Dedifferentiated amniotic fluid mesenchymal stem cell (primary cell): ENCODE results near the gene SRA1.

ENCODE experiments used
- DNase-seq: peaks from one replicate; pipeline ENCODE4 v3.0.0-alpha.2; 2016; ENCODE audit errors: extremely low spot score

The SRA1 gene

DNA sequence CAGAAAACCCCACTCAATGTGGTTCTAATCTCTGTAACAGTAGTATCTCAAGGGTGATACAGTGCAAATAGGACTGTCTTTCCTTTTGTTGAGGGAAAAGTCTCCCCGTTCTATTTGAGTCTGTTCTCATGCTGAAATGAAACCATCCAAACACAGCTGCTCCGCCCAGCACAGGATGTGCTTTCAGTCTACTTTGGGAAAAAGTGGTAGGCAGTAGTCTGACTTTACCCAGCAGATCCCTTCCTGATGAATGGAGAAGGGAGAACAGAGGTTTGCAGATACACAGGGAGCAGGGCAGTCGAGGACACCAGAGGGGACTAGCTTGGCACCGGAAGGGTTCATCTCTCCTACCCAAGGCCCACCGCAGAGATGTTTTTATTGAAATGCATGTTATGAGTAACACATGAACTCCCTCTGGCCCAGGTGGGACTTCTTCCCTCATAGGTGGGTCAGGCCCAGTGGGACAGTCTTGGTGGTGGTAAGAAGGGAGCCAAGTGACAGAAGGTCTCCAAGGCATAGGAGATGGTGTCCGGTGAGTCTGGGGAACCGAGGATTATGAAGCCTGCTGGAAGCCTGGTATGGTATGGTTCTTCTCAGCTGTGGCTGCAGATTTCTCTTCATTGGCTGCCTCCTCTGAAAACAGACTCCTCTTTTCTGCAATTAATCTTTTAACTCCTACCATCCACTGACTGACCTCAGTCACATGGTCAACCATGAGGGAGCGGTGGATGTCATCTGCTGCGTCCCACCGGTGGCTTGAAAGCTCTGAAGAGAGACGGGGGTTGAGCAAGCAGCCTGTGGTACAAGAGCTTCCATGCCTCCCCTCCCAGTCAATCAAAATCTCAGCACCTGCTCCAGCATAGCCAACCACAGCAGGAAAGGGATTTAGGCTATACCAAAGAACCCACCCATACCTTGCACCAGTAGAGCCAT, 6.9 kb downstream of the SRA1 start:
- DNase-seq = no peak

DNA sequence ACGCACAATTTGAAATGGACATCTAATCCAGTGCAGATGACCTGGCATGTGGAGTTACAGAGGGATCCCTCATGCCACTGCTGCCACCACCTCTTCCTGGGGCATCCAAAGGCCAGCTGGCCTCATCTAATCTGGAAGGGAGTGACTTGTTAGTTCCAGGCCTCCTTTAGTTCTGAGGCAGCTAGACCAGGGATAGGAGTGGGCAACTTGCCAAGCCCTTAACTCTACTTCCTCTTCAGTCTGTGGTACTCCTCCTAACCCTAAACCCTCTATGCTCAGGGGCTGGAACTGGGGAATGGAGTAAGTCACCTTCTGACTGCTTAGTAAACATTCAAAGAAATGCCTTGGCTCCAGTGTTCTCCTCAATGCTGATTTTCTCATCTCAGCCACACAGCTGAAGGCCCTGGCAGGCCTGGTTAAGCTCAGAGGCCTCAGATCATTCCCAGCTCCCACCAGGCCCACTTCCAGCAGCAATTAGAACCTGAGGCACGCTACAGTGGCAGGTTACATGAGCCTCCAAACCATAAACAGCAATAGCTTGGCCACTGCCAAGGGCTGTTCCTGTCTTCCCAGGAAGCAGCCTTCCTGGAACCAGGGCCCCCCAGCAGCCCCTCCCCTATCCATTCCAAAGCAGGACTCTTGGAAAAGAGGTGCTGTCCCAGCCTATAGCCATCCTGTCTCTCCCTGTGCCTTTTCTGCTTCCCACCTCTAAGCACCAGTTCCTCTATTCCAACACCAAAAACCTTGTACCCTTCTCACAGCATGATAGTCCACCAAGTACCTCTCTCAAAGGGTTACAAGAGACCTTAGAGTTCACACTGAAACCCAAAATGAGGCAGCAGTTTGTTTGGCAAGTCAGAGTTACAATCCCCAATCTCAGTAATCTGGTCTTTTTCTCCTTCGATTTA, 7.8 kb downstream of the SRA1 start:
- DNase-seq = no peak

GRCh38 chr5:140548791-140549190, 8.5 kb downstream of the SRA1 start:
- DNase-seq = no peak

GRCh38 chr5:140548300-140548688, 9.0 kb downstream of the SRA1 start:
- DNase-seq = no peak

GRCh38 chr5:140547508-140548299, 9.6 kb downstream of the SRA1 start, which contains the start of gene EIF4EBP3:
TSS of gene EIF4EBP3 (plus strand) at chr5:140547662. CDS start at chr5:140547738, 76 bp downstream.
- peak; percentile 96 for DNase-seq

DNA sequence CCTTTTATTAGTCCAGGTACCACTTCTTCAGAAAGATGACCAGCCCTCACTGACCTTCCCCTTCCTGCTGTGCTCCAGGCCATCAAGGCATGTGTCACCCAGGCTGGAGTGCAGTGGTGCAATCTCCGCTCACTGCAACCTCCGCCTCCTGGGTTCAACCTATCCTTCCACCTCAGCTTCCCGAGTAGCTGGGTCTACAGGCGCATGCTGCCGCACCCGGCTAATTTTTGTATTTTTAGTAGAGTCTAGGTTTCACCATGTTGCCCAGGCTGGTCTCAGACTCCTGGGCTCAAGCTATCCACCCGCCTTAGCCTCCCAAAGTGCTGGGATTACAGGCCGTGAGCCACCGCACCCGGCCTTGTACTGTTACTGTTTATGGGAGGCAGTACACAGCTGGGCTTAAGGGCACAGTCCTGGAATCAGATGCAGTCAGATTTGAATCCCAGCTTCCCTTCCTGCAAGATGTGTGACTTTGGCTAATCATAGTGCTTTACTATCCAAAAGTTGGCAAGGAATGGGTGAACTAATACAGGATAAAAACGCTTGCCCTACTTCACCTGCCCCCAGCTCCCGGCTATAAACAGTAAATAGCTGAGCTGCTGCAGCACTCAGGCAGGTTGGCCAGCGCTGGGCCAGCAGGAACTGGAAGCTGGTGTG, 10.3 kb downstream of the SRA1 start:
- DNase-seq = no peak

- no peak for DNase-seq
Measured at GRCh38 chr5:140545606-140546005, 11.7 kb downstream of the SRA1 start.

- DNase-seq = no peak
Measured at GRCh38 chr5:140544986-140545385, 12.3 kb downstream of the SRA1 start.

DNA sequence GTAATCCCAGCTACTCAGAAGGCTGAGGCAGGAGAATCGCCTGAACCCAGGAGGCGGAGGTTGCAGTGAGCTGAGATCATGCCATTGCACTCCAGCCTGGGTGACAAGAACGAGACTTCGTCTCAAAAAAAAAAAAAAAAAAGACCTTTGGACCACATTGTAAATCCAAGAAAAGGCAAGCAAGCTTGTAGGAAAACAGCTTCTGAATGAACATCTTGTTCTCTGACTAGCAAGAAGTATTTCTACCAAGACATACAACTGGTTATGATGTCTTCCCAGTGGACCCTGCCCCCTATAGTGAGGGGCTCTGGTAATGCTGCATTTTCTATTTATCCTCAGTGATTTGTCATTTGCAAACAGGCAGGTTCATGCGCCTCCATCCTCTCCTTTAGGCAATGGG, 14.3 kb downstream of the SRA1 start:
- no peak for DNase-seq

DNA sequence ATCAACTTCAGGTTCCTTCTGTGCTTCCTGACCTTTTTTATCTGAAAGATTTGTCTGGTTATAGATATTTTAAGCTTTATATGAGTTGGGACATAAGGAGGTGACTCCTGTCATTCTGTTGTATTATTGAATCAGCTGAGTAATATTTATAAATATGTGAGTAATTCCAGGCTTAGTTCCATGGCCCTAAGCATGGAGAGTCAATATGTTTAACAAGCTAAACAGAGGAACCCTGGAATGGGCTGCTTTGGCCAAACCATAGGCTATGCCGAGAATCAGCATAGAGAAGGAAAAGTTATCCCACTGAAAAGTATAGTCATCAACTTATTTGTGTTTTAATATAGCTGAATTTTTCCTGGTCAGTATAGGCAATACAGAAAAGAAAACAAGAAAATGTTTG, 17.0 kb downstream of the SRA1 start:
- no peak for DNase-seq

- no peak for DNase-seq
Measured at GRCh38 chr5:140524003-140524402, 33.3 kb downstream of the SRA1 start.

GRCh38 chr5:140513124-140513523, 44.1 kb downstream of the SRA1 start:
- DNase-seq = no peak

DNA sequence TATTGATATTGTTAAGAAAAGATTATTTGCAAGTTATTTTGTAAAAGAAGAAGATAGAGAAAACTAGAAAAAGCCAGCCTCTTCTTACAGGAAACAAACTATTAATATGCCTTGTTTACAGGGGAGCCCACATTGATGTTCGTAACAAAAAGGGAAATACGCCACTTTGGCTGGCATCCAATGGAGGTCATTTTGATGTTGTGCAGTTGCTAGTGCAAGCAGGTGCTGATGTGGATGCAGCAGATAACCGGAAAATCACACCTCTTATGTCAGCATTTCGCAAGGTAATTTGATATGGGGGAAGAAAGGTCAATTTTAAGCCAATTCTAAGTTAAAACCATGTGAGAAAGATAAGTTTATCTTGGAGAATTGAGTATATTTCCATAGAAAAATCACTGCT, 47.4 kb downstream of the SRA1 start:
- no peak for DNase-seq

DNA sequence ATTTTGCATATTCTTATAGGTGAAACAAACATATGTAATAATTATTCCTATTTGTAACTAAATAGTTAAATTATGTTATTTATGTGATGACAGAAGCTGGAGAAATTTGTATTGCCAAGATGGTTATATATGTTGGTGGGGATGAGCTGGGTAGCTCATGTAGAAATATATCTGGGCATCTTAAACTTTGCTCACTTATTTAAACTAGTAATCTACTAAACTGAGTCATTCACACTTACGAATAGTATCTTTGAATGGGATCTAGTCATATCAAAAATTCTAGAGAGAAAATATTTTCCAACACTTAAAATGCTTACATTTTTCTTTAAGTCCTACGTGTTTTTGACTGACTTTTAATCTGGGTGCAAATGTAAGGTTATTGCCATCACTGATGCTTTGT, 54.4 kb downstream of the SRA1 start:
- DNase-seq = no peak
